ENCODE results near the gene ZNF428. TPM values are rescaled to one million over a fixed set of nuclear protein-coding genes. Genes with fewer than 3 reads are reported as not detected.

ZNF428 gene
- total and polyA plus RNA-seq, 2 of the 8 experiments (the other 6 are each of a cell fraction or from before 2014, with no cell fraction given): 7.8 to 16.7 TPM

GRCh38 chr19:43562226-43562697 lies 57.2 kb downstream of the ZNF428 start:
- no peaks in the 10 kb centered on the region for H3K9me3 ChIP-seq (ENCODE audit: insufficient read depth in 2 of 2, low read depth in 1 of 2, low read length in 1 of 2)
- no peaks in the 10 kb centered on the region for H3K27me3 ChIP-seq (replicated peaks in 1 of 4; ENCODE audit: control insufficient read depth in 3 of 4, extremely low read depth in 1 of 4, insufficient read depth in 3 of 4, low read length in 3 of 4)
- no peak overlapping the region for H3K9ac ChIP-seq (replicated peaks in 1 of 4; ENCODE audit: extremely low read depth in 1 of 4, low read depth in 3 of 4, low read length in 3 of 4)
- H4K5ac ChIP-seq (ENCODE audit: insufficient read length, low read depth, low read length): no peak overlapping the region
- H2BK5ac ChIP-seq (ENCODE audit: low read depth, low read length): no peak overlapping the region
- POLR2A ChIA-PET (ENCODE audit: partially characterized antibody): interaction anchor here (0.9 to 1.1 kb wide), 2 partner anchors 13 to 20 kb away, joined by 3 to 4 read pairs; partner anchors contain the start of gene XRCC1
- no peak overlapping the region for H2AFZ ChIP-seq (ENCODE audit: low read length)
- no peak overlapping the region for H3K23ac ChIP-seq (ENCODE audit: insufficient read length)
- no peak overlapping the region for H3K27ac ChIP-seq (ENCODE audit: low read depth, low read length)
- no peaks in the 10 kb centered on the region for H3K79me2 ChIP-seq (ENCODE audit: control insufficient read depth in 1 of 2, insufficient read depth in 2 of 2, low read length in 2 of 2)
- no peak overlapping the region for H3K14ac ChIP-seq (ENCODE audit: insufficient read length)
- H4K8ac ChIP-seq (ENCODE audit: extremely low read depth, insufficient read depth, low read length): no peak overlapping the region
- H3K23me2 ChIP-seq (ENCODE audit: low read depth, low read length): no peaks in the 10 kb centered on the region
- H3K79me1 ChIP-seq (ENCODE audit: low read depth, low read length): no peaks in the 10 kb centered on the region; the same call in 1 of the 2 replicates
- no peaks in the 10 kb centered on the region for H3K4me1 ChIP-seq (replicated peaks in 1 of 4; ENCODE audit: control insufficient read depth in 3 of 4, insufficient read depth in 4 of 4, low read length in 3 of 4)
- CTCF ChIA-PET (ENCODE audit: partially characterized antibody): interaction anchor here (1.2 to 5.6 kb wide), 2 partner anchors 13 to 33 kb away, joined by 3 to 42 read pairs; partner anchors contain the start of genes IRGQ, PINLYP, XRCC1 and ZNF576
- H3K4ac ChIP-seq (replicated peaks; ENCODE audit: insufficient read length, low read depth, low read length): no peak overlapping the region
- no peak overlapping the region for H2BK15ac ChIP-seq (ENCODE audit: low read length)
- H2BK20ac ChIP-seq (ENCODE audit: low read length): no peak overlapping the region
- peaks cover 0 to 8% (median 0%) of the 10 kb centered on the region in 4 experiments; a peak in 2 of 8 replicates for H3K36me3 ChIP-seq (ENCODE audit: control insufficient read depth in 2 of 4, insufficient read depth in 4 of 4, low read length in 3 of 4)
- H2BK120ac ChIP-seq (replicated peaks; ENCODE audit: low read depth, low read length): no peak overlapping the region
- no peak overlapping the region for H3K4me2 ChIP-seq (ENCODE audit: insufficient read depth in 1 of 2, low read depth in 2 of 2, low read length in 2 of 2)
- 93% methylated on average over 6 of the region's 6 CpGs; no CpG with 5 or more reads in 1 of the 2 experiments for WGBS, 2 experiments (ENCODE audit: extremely low coverage in 1 of 2, insufficient coverage in 1 of 2, insufficient read length in 1 of 2, insufficient replicate concordance in 2 of 2, low coverage in 1 of 2, low lambda C conversion rate in 2 of 2, missing lambda C conversion rate in 1 of 2)
- H3K56ac ChIP-seq (replicated peaks; ENCODE audit: insufficient read length, low read depth, low read length): no peak overlapping the region
- H4K20me1 ChIP-seq (replicated peaks in 1 of 2; ENCODE audit: control insufficient read depth in 1 of 2, insufficient read depth in 2 of 2, low read length in 2 of 2): peaks cover 0 to 8% of the 10 kb centered on the region in 2 experiments
- H3K4me3 ChIP-seq (ENCODE audit: extremely low read depth in 1 of 4, insufficient read depth in 2 of 4, low read depth in 3 of 4, low read length in 4 of 4): no peak overlapping the region
- no peak overlapping the region for H3K18ac ChIP-seq (ENCODE audit: extremely low read depth, low read length)
- H2BK12ac ChIP-seq (ENCODE audit: low read depth, low read length): no peak overlapping the region
- H2AK5ac ChIP-seq (ENCODE audit: low read depth, low read length): no peak overlapping the region
- no peak overlapping the region for H4K91ac ChIP-seq (replicated peaks; ENCODE audit: insufficient read length, low read length)
- no peak for FAIRE-seq
- no peak for DNase-seq (ENCODE audit: low read depth in 1 of 2, low spot score in 2 of 2)
- TF ChIP-seq POLR2AphosphoS5 (IDR thresholded peaks at IDR 0.05; ENCODE audit: low read depth, low read length) (no peak), GABPA (IDR thresholded peaks at IDR 0.05; ENCODE audit: borderline replicate concordance, insufficient read depth, low read length) (no peak), JUND (IDR thresholded peaks at IDR 0.05; ENCODE audit: low read length) (no peak), CTCF (IDR thresholded peaks at IDR 0.05; ENCODE audit: control extremely low read depth in 1 of 3, insufficient read depth in 1 of 3, low read depth in 1 of 3, low read length in 3 of 3) (no peak), PHF8 (conservative IDR thresholded peaks at IDR 0.05; ENCODE audit: low read depth, low read length) (no peak), RBBP5 (IDR thresholded peaks at IDR 0.05; ENCODE audit: borderline replicate concordance, low read depth, low read length) (no peak), NRF1 (IDR thresholded peaks at IDR 0.05; ENCODE audit: low read depth, low read length) (no peak), TBP (IDR thresholded peaks at IDR 0.05; ENCODE audit: low read depth, low read length) (no peak), ZNF274 (IDR thresholded peaks at IDR 0.05; ENCODE audit: borderline replicate concordance, extremely low read depth, low read length) (no peak), SP4 (IDR thresholded peaks at IDR 0.05; ENCODE audit: low read length) (no peak), RXRA (IDR thresholded peaks at IDR 0.05; ENCODE audit: insufficient read depth, low read depth, low read length) (no peak)
